GM12892 (cell line): ENCODE measurements around the gene EXOC4.

Experiments used
- POLR2A ChIP-seq: IDR thresholded peaks from 2 replicates; pipeline ENCODE4 v1.6.1; 2011; ENCODE audit warnings: low read depth, low read length, control low read depth
- TAF1 ChIP-seq: IDR thresholded peaks from 2 replicates; pipeline ENCODE4 v1.6.1; 2011; ENCODE audit warnings: low read depth, mild to moderate bottlenecking, control low read depth, low read length, borderline replicate concordance

DNA sequence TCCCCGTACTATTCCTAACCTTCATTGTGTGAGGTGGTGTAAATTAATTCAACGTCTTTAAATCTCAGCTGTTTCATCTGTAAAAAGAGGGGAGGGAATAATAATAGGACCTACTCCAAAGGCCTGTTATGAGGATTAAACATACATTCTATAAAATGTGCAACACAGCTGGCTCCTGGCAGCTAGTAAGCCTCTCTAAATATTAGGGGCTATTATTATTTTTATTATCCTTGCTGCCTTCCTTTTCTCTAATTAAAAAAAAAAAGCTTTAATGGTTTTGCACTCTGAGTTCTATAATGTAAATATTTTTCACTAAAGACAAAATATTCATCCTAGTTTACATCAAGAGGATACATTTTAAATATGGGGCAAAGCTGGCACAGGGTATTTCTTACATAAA lies 19.5 kb downstream of the EXOC4 start:
- TF ChIP-seq TAF1 = no peak
- TF ChIP-seq POLR2A = no peak
